ENCODE data around the gene CD247. TPM values are rescaled to one million over a fixed set of nuclear protein-coding genes. Genes with fewer than 3 reads are reported as not detected.

The CD247 gene
- total RNA-seq, 4 donors from 2014 or later, result 1.3 to 3.1 (median 1.4) TPM

DNA sequence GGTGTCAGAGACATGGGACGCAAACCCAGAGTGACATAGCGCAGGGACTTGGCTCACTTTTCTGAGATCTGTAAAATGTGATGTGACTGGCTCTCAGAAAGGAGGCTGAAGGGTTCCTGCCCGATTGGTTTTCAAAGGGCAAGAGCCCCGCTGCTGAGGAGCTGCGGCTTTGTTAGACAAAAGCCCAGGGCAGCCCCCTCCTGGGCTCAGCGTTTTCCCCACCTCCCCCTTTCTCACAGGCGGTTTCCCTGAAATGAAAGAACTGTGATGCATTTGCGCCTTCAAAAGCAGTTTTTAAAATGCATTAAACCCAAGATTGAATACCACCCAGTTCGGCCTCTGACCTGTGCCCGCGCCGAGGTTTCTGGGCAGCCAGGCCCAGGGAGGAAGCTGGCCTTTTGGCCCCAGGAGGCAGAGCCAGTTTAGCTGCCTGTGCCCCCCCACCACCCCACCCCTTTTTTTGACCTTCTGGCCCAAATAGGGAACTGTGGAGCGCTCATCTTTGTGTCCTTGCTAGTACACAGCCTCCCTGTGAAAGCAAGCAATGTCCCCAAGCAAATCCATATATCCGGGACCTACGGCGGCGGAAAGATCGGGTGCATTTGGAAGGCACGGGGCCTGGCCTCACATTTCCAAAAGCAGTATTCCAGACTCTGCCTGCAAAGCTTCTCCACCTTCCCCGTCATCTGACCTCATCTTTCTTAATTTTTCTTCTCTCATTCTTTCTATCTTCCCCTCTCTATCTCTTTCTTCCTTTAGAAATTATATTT, 28.6 kb downstream of the CD247 start:
- intact Hi-C loops (cut with DNase I), result no loop called here

DNA sequence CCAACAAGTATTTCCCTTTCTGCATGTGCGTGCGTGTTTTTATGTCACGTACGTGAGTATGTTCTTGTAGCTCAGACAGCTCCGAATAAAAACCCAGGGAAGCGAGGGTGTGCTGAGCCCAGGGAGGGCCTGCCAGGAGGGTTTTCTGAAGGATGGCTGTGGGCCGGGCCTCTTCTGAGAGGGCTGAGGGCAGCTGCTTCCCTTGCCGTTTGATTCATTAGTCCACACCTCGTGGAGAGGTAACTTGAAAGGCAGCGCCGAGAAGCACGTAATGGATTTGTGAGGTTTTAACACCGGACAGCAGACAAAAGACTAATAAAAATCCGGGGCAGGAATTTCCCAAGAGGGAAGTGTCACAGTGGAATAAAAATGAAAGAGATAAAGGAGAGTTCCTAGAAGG, 29.5 kb downstream of the CD247 start:
- intact Hi-C loops (cut with DNase I), result no loop called here
- WGBS, 2 donors, result 35 to 42% methylated on average over 14 of the region's 14 CpGs
- no peak overlapping the region for H3K27ac ChIP-seq
- peaks cover 5% of the 10 kb centered on the region in 2 donors for H3K4me1 ChIP-seq
- peak; percentile 26 to 51 for DNase-seq
- no peaks in the 10 kb centered on the region for H3K36me3 ChIP-seq
- H3K27me3 ChIP-seq, result no peaks in the 10 kb centered on the region
- no peaks in the 10 kb centered on the region for H3K9me3 ChIP-seq
- TF ChIP-seq, protein P1, sequence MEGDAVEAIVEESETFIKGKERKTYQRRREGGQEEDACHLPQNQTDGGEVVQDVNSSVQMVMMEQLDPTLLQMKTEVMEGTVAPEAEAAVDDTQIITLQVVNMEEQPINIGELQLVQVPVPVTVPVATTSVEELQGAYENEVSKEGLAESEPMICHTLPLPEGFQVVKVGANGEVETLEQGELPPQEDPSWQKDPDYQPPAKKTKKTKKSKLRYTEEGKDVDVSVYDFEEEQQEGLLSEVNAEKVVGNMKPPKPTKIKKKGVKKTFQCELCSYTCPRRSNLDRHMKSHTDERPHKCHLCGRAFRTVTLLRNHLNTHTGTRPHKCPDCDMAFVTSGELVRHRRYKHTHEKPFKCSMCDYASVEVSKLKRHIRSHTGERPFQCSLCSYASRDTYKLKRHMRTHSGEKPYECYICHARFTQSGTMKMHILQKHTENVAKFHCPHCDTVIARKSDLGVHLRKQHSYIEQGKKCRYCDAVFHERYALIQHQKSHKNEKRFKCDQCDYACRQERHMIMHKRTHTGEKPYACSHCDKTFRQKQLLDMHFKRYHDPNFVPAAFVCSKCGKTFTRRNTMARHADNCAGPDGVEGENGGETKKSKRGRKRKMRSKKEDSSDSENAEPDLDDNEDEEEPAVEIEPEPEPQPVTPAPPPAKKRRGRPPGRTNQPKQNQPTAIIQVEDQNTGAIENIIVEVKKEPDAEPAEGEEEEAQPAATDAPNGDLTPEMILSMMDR (IDR thresholded peaks at IDR 0.05), result no peak
- no peak for TF ChIP-seq POLR2A (IDR thresholded peaks at IDR 0.05)
- no peak overlapping the region for H3K4me3 ChIP-seq (replicated peaks in 1 of 3)

More for the DNA sequence above, 28.6 kb downstream of the CD247 start:
- DNase-seq, result no peak
- Histone ChIP-seq H3K36me3 (no peaks in the 10 kb centered on the region), H3K27ac (no peak overlapping the region), H3K4me1 (peaks cover 5% of the 10 kb centered on the region in 2 donors), H3K9me3 (no peaks in the 10 kb centered on the region), H3K4me3 (replicated peaks in 1 of 3) (no peak overlapping the region), H3K27me3 (no peaks in the 10 kb centered on the region)
- TF ChIP-seq, protein P1 (IDR thresholded peaks at IDR 0.05), result no peak
- no peak for TF ChIP-seq POLR2A (IDR thresholded peaks at IDR 0.05)
- 82 to 85% methylated on average over 20 of the region's 20 CpGs for WGBS, 2 donors

DNA sequence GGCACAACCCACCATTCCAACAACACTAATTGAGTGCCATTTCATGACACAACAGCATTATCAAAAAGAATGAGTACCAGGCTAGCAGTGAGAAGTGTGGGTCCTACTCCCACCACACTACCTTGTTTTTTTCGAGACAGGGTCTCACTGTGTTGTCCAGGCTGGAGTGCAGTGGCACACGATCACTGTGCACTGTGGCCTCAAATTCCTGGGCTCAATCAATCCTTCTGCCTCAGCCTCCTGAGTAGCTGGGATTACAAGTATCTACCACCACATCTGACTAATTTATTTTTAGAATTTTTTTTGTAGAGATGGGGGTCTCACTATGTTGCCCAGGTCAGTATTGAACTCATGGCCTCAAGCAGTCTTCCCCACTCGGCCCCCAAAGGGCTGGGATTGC, 30.7 kb downstream of the CD247 start:
- intact Hi-C loops (cut with DNase I), result no loop called here
- no peak for DNase-seq
- no peak overlapping the region for H3K4me3 ChIP-seq (replicated peaks in 1 of 3)
- no peaks in the 10 kb centered on the region for H3K36me3 ChIP-seq
- peaks cover 4% of the 10 kb centered on the region in 2 donors for H3K4me1 ChIP-seq
- H3K27ac ChIP-seq, result no peak overlapping the region
- no peaks in the 10 kb centered on the region for H3K27me3 ChIP-seq
- TF ChIP-seq, protein P1 (IDR thresholded peaks at IDR 0.05), result no peak
- TF ChIP-seq POLR2A (IDR thresholded peaks at IDR 0.05), result no peak
- H3K9me3 ChIP-seq, result no peaks in the 10 kb centered on the region
- 93 to 100% methylated on average over 3 of the region's 3 CpGs for WGBS, 2 donors

DNA sequence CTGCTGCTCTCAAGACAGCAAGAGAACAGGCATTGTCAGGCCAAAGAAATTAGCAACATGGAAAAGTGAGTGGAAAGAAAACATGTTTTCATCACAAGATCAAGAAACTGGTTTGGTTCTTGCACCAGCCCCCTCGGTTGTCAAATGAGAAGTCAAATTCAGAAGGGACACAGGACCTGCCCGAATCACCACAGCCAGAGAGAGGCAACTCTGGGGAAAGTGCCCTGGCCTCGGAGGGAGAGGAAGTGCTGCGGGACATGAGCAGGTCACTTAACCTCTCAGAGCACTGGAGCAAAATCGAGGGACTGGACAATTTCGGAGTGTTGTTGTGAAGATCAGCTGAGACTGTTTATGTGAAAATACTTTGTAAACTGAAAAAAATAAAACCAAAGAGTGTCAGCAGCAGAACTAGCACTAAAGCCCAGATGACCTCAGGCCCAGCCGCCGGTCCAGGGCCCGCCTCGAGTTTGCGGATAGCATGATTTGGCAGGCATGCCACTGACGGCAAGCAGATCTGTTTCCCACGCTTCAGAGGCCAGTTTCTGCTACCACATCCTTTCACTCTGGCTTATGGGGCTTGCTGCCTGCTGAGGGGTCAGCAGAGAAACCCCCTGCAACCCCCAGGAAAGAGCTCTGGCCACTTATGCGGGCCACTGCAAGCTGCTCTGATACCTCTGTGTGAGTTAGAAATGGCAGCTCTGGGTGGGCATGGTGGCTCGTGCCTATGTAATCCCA, 32.1 kb downstream of the CD247 start:
- TF ChIP-seq POLR2A (IDR thresholded peaks at IDR 0.05), result no peak
- TF ChIP-seq, protein P1 (IDR thresholded peaks at IDR 0.05), result no peak
- no peaks in the 10 kb centered on the region for H3K36me3 ChIP-seq
- no peaks in the 10 kb centered on the region for H3K4me1 ChIP-seq
- intact Hi-C loops (cut with DNase I), result no loop called here
- 59 to 72% methylated on average over 13 to 15 of the region's 15 CpGs for WGBS, 2 donors
- DNase-seq, result no peak
- H3K27me3 ChIP-seq, result no peaks in the 10 kb centered on the region
- no peak overlapping the region for H3K4me3 ChIP-seq (replicated peaks in 1 of 3)
- H3K27ac ChIP-seq, result no peak overlapping the region
- H3K9me3 ChIP-seq, result no peaks in the 10 kb centered on the region

All from thyroid gland (tissue), 4 donors.